OCI-LY7 (cell line): ENCODE results near the gene RSU1.

Source experiments
- EZH2phosphoT487 ChIP-seq: fragments of 200-600 bp; sonication (generic); IDR thresholded peaks from 2 replicates; pipeline ENCODE4 v1.6.1; 2018; ENCODE audit warnings: low read depth, borderline replicate concordance, mild to moderate bottlenecking, mixed run types, antibody characterized with exemption, low read length, moderate library complexity, mixed read lengths
- TF ChIP-seq, protein P1 (sequence below): fragments of 200-600 bp; sonication (generic); conservative IDR thresholded peaks from 2 replicates; pipeline ENCODE4 v1.5.1; 2014; ENCODE audit warnings: mild to moderate bottlenecking, antibody characterized with exemption, low read length, moderate library complexity, mixed read lengths

DNA sequence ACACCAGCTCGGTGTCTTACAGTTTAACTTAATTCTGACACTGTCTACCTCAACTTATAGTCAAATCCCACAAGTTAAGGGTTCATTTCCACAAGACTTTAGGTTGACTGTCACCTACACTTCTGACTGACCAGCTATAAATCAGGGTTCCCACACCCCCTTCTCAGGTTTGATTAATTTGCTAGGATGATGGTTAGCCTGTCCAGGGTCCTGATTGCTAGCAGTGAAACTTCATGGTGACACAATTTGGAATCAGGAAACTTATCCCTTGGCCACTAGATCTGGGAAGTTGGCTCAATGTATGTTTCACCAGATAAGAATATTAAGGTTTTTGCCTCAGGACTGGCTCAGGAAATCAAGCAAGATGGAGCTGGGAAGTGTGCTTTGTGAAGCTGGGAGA is 2.8 kb upstream of the RSU1 start:
- TF ChIP-seq, protein P1, sequence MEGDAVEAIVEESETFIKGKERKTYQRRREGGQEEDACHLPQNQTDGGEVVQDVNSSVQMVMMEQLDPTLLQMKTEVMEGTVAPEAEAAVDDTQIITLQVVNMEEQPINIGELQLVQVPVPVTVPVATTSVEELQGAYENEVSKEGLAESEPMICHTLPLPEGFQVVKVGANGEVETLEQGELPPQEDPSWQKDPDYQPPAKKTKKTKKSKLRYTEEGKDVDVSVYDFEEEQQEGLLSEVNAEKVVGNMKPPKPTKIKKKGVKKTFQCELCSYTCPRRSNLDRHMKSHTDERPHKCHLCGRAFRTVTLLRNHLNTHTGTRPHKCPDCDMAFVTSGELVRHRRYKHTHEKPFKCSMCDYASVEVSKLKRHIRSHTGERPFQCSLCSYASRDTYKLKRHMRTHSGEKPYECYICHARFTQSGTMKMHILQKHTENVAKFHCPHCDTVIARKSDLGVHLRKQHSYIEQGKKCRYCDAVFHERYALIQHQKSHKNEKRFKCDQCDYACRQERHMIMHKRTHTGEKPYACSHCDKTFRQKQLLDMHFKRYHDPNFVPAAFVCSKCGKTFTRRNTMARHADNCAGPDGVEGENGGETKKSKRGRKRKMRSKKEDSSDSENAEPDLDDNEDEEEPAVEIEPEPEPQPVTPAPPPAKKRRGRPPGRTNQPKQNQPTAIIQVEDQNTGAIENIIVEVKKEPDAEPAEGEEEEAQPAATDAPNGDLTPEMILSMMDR: no peak
- no peak for TF ChIP-seq EZH2phosphoT487
